HG03135 (cell line): ENCODE results near the gene SLC1A6.
"Not testable (repeated sequence)": the region's sequence is repeated elsewhere in the genome, so short reads cannot be mapped to it uniquely, and the experiment has no call there.

Source experiments
- ATAC-seq: cut with Tn5 transposase; IDR thresholded peaks from one replicate; pipeline ENCODE4 v1.9.1; 2021; ENCODE audit warnings: mild to moderate bottlenecking, moderate library complexity; ENCODE audit not compliant: unreplicated experiment

SLC1A6 gene

DNA sequence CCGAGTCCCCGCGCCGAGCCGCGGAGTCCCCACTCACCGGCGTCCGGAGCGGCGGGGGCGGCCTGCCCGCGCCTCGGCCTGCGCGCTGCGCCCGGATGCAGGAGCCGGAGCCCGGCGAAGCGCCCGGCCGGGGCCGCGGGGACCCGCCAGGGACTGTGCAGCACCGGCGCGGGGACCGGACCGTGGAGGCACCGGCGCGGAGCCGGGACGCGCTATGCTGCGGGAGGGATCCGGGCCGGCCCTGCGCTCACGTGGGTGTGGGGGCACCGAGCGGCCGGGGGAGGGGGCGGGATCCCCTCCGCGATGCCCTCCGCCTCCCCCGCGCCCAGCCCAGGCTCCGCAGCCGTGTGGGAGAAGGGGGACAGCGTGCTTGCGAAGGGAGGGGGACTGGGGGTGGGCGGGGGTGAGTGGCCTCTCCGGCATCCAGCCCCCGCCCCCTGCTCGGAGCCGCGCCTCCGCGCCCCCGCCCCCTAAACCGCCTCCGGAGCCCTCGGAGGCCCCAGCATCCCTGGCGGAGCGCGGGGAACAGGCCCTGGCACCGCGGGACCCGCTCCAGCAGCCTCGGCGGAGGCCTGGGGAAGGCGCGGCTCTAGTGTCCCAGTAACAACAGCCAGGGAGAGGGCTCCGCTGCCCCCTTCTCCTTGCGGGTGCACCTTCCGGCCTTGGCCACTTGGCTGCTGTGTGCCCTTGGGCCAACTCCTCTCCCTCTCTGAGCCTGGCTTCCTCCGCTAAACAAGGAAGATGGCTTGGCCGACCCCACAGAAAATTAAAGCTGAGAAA lies at the start of gene SLC1A6:
Gene SLC1A6, minus strand, starts transcription at position 389 of the 780 bp plus-strand sequence. CDS start 6,954 bp downstream, outside the sequence.
- ATAC-seq: no peak

DNA sequence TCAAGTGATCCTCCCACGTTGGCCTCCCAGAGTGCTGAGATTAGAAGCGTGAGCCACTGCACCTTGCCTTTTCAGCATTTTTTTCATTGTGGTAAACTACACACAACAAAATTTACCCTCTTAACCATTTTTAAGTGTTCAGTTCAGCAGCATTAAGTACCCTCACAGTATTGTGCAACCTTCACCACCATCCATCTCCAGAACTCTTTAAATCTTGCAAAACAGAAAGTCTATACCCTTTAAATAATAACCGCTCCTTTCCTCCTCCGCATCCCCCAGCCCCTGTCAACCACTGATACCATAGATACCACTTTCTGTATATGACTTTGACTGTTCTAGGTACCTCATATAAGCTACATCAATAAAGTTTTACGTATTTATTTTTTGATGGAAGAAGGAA lies 48.8 kb upstream of the SLC1A6 start:
- ATAC-seq: no peak

DNA sequence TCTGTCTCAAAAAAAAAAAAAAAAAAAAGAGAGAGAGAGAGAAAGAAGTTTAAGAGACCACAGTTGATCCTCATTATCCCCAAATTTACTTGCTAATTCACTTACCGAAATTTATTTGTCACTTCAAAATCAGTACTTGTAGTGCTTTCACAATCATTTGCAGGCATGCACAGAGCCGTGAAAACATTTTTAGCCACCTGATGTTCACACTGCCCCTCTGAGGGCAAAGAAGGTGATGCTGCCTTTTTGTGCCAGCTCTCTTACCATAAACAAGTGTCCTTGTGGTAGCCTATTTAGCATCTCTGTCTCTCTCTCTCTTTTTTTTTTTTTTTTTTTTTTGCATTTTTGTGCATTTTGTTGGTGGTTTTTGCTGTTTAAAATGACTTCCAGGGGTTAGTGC lies 45.6 kb upstream of the SLC1A6 start:
- ATAC-seq: no peak

DNA sequence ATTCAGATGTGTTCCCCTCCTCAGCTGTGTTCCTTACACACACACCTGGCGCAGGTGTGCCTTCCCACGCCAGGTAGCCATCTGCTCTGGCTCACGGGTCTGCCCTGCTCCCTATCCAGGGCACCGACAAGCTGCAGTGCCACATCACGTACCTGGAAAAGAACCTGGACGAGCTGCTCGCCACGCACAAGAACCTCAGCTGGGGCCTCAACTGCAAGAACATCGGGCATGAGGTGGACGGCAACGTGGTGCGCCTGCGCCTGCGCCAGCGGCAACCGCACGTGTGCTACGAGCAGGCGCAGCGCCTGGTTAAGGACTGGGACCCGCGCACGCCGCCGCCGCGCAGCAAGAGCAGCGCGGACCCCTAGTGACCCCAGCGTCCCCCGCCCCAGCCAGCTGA lies 43.1 kb upstream of the SLC1A6 start:
- ATAC-seq: no peak

DNA sequence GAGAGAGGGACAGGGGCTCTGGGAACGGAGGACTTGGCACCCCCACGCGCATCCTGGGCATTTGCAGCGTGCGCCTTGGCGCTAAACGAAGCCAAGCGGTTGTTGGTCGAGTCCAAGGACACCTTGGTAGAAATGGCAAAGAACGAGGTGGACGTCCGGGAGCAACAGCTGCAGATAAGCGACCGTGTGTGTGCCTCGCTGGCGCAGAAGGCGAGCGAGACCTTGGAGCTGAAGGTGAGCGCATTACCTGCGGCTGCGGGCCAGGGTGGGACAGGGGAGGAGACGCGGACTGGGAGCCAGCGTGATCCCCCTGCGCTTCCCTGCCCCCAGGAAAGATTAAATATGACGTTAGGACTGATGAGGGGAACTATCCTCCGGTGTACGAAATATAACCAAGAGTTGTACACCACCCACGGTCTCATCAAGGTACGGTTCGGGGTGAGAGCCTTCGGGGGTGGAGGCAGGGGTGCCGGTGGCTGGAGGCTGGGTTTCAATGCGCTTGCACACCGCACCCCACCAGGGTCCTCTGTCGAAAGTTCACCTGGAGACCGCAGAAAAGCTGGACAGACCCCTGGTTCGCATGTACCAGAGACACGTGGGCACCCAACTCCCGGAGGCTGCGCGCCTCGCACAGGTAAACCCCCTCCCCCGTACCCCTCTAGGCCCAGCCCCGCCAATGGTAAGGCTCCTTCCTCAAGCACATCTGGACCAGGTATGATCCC lies 41.8 kb upstream of the SLC1A6 start:
- ATAC-seq: no peak

DNA sequence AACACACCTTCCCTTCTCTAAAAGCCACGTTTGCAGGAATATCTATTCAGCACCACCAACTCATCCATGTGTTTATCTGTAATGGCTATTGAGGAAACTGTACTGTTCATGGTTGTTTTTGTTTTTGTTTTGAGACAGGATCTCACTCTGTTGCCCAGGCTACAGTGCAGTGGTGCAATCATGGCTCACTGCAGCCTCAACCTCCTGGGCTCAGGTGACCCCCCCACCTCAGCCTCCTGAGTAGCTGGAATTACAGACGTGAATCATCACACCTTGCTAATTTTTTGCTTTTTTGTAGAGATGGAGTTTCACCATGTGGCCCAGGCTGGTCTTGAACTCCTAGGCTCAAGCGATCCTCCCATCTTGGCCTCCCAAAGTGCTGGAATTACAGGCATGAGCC lies 39.2 kb upstream of the SLC1A6 start:
- ATAC-seq: not testable (repeated sequence)

DNA sequence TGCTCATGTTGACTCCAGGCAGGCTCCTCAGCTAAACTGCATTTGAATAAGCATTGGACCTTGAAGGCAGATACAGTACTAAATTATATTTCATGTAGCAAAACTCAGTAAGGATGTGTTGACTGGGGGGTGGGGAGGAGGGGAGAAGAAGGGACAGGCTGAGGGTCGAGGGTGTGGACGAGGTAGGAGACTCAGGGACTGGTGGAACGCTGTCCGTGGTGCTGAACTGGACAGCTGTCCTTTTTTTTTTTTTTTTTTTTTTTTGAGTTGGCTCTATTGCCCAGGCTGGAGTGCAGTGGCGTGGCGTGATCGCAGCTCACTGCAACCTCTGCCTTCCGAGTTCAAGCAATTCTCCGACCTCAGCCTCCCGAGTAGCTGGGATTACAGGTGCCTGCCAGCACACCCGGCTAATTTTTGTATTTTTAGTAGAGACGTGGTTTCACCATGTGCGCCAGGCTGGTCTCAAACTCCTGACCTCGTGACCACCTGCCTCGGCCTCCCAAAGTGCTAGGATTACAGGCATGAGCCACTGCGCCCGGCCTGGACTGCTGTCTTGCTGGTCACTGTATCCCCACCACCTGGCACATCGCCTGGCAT lies 36.4 kb upstream of the SLC1A6 start:
- ATAC-seq: no peak

DNA sequence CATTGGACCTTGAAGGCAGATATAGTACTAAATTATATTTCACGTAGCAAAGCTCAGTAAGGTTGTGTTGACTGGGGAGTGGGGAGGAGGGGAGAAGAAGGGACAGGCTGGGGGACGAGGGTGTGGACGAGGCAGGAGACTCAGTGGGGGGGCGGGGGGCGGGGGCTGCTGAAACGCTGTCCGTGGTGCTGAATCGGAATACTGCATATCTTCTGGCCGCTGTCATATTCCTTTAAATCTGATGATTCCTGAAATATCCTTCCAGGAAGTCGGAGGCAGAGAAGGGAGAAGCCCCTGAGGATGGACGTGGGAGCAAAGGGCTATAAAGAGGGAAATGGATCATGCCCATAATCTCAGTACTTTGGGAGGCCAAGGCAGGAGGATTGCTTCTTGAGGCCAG lies 34.9 kb upstream of the SLC1A6 start:
- ATAC-seq: no peak

DNA sequence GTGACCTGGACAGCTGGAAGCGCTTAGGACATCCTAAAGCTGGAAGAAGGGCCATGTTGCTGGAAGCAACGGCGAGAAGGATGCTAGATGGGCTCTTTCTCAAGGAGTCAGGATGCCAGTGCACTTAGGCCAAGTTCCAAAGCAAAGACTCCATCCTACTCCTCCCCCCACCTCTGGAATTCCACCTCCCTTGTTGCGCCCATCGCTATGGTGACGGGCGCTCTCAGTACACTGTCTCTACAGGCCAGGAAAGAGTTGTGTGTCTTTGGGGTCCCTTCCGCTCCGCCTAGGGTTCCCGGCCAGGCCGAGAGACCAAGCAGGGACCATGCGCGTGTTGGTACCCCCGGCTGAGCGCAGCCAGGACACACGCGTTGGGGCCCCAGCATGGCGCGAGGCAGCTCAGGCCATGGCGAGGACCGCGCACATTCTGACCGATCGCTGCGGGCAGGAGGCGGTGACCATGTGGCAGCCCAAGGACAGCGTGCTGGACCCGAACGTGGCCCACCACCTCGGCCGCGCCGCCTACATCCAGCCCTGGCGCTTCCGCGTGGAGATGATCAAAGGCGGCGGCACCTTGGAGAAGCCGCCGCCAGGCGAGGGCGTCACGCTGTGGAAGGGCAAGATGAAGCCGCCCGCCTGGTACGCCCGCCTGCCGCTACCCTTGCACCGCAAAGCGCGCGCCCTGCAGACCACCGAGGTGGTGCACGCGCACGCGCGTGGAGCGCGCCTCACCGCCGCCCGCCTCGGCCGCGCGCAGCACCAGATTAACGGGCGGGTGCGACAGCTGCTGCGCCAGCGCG lies 31.0 kb upstream of the SLC1A6 start:
- no peak for ATAC-seq

DNA sequence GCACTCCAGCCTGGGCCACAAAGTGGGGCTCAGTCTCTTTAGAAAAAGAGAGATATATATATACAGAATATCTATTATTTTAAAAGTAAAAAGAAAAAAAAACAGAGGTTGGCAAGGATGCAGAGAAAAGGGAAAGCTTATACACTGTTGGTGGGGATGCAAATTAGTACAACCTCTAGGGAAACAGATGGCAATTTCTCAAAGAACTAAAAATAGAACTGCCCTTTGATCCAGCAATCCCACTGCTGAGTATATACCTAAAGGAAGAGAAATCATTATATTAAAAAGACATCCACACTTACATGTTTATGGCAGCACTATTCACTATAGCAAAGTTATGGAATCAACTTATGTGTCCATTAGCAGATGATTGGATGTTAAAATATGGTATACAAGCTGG lies 28.6 kb upstream of the SLC1A6 start:
- no peak for ATAC-seq

DNA sequence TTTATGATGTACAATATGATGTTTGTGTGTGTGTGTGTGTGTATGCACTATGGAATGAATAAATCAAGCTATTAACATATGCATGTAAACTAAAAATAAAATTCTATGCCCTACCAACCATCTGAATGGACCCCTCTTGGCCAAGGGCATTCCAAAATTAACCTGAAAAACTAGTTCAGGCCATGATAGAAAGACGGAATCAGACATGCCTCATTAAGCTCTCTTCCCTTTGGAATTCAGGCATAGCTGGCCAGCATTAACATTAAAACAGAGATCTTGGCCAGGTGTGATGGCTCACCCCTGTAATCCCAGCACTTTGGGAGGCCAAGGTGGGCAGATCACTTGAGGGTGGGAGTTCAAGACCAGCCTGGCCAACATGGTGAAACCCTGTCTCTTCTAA lies 18.3 kb upstream of the SLC1A6 start:
- ATAC-seq: no peak

DNA sequence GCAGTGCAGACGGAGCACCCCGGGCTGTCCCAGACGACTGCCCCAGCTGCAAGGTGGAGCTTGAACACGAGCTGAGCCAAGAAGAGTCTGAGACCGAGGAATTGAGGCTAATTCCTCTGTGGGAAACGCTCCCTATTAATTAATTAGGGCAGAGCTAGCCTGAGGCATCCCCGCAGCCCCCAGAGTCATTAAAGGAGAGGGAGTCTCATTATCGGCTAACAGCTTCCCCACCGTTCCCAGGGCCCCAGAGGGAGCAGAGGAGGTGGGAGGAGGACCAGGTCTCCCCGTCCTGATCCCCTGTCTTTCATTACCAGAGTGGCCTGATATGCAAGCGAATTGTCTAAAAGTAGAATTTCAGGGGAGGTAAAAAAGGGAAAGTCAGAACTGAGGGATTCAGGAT lies 13.1 kb upstream of the SLC1A6 start:
- ATAC-seq: no peak

DNA sequence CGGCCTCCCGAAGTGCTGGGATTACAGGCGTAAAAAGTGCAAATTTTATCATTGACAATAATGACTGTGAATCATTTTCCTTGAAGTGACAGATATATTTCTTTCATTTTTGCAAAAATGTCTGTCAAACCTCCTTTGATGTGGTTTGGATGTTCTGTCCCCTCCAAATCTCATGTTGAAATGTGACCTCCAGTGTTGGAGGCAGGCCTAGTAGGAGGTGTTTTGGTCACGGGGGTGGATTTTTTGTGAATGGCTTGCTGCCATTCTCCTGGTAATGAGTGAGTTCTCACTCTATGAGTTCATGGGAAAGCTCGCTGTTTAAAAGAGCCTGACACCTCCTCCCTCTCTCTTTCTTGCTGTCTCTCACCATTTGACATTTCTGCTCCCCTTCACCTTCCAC lies 5.5 kb upstream of the SLC1A6 start:
- ATAC-seq: no peak

DNA sequence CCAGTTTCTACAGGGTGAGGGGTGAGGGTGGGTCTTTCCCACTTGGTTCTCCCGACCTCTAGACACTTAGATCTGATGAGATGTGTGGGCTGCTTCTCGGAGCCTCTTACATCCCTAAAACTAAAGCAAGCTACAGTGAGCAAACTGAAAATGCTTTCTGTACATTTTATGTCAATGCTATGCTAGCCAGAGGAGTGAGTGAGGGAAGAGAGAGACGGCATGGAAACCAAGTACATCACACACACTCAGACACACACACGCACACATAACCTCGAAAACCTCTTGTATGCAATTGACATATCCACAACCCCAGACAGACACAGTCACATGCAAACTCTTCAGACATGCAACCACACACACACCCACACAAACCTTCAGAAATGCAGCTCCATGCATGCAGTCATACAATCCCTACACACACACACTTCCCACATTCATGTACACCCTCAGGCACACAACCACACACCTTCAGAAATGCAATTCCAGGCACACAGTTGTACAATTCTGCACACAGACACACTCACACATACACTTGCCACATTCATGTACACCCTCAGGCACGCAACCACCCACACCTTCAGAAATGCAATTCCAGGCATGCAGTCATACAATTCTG lies 1.4 kb downstream of the SLC1A6 start:
- ATAC-seq: no peak

DNA sequence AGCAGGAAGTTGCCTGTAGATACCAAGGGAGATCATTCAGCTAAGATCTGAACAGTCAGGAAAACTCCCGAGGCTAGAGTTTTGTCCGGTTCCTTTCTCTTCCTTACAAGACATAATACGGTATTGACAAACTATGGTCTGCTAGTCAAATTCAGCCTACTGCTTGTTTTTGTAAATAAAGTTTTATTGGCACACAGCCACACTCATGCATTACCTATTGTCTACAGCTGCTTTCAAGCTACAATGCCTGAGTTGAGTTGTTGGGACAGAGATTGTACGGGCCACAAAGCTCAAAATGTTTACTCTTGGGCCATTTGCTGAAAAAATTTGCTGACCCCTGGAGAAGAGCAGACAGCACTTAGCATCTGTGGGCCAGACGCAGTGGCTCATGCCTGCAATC lies 2.5 kb downstream of the SLC1A6 start:
- no peak for ATAC-seq

DNA sequence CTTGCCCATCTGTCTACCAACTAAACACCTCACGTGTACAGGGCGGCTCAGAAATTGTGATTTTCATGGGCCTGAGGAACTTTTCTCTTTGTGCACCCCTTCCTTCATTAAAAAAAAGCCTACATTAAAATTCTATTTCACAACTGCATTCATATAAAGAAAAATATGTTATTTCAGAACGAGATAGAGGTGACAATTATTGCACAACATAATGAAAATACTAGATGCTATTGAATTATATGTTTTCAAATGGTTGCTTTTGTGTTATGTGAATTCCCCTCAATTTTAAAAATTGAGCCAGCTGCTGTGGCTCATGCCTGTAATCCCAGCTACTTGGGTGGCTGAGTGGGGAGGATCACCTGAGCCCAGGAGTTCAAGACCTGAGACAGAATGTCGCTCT lies 5.2 kb downstream of the SLC1A6 start:
- ATAC-seq: no peak

DNA sequence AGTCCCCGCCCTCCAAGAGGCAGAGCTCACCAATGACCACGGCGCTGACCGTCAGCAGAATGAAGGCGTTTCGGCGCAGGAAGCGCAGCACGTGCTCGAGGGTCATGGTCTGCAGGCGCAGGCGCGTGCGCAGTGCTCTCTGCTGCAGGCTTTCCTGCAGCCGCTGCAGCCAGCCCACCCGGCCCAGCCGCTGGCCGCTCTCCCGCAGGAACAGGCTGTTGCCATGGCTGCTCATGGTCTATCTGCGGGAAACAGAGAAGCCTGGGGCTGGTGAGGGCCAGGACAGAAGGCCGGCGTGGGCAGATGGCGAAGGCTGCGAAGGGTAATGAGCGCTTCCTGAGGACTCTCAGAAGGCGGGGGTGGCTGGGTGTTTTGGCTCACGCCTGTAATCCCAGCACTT lies 7.0 kb downstream of the SLC1A6 start:
- ATAC-seq: no peak

DNA sequence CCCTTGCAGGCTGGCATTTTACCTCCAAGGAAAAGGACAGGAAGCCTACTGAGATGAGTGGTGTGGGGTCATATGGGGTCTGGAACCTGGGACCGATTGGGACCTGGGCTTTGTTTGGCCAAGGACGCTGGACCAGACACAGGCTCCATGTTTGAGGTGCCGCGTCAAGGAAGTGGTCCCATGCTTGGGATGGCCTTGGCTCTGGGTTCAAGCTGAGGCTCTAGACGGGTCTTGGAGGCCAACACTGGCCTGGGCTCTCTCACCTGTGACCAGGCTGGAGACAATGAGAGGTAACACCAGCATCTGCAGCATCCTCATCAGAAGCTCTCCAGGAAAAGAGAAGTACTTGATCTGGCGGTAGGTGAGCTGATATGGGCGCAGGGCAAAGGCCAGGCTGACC lies 8.2 kb downstream of the SLC1A6 start:
- no peak for ATAC-seq

DNA sequence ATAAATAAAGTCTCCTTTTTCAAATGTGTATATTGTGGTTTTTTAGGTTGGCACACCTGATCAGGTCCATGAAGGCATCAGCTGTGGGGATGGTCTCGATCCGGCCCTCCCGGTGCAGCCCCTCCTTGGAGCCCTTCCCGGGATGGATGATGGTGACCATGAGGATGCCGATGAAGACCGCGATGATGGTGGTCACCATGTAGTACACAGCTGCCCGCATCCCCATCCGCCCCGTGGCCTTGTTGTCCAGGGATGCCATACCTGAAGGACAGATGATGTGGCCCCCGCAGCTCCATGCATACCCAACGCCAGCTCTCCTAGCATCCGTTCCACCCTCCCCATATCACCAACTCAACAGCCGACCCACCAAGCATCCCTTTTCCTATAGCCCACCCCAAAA lies 11.4 kb downstream of the SLC1A6 start:
- no peak for ATAC-seq

DNA sequence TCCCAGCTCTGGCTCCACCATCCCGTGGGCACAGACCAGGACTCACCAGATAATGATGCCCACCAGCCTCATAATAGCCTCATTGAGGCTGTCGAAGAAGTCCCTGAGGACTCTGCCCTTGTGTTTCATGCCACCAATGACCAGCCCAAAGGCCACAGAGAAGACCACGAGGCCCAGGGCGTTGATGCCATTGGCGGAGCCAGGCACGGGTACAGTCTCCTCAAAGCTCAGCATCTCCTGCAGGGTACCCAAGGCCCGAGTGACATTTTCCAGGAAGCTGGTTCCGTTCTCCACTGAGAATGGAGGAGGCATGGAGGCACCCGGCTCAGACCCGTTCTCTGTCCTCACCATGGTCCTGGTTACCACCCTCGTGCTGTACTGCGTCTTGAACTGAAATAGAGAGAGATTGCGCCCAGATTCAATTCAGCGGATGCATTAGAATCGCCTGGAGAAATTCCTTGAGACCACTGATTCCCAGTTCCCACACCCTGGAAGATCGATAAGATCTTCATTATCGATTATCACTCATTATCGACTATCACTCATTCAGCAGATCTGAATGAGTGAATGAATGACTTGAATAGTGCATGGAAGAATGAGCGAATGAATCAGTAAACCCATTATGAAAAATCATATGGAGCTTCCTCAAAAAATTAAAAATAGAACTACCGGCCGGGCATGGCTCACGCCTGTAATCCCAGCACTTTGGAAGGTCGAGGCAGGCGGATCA lies 17.5 kb downstream of the SLC1A6 start:
- no peak for ATAC-seq
